ENCODE data around the gene HMCES.

GRCh38 chr3:129286081-129286480, 7.4 kb downstream of the HMCES start:
- TF ChIP-seq, protein P1, sequence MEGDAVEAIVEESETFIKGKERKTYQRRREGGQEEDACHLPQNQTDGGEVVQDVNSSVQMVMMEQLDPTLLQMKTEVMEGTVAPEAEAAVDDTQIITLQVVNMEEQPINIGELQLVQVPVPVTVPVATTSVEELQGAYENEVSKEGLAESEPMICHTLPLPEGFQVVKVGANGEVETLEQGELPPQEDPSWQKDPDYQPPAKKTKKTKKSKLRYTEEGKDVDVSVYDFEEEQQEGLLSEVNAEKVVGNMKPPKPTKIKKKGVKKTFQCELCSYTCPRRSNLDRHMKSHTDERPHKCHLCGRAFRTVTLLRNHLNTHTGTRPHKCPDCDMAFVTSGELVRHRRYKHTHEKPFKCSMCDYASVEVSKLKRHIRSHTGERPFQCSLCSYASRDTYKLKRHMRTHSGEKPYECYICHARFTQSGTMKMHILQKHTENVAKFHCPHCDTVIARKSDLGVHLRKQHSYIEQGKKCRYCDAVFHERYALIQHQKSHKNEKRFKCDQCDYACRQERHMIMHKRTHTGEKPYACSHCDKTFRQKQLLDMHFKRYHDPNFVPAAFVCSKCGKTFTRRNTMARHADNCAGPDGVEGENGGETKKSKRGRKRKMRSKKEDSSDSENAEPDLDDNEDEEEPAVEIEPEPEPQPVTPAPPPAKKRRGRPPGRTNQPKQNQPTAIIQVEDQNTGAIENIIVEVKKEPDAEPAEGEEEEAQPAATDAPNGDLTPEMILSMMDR (IDR thresholded peaks at IDR 0.05), result no peak
- TF ChIP-seq POLR2AphosphoS5 (IDR thresholded peaks at IDR 0.05), result no peak
